Suprapubic skin (tissue), 4 donors: ENCODE data around the gene STK31.
"Not testable (repeated sequence)": the region's sequence is repeated elsewhere in the genome, so short reads cannot be mapped to it uniquely, and the experiment has no call there.

Experiments used
- EP300 ChIP-seq: sonication (generic); formaldehyde crosslinking; IDR thresholded peaks from one replicate; pipeline ENCODE4 v1.6.1; 2017; ENCODE audit warnings: antibody characterized with exemption
- POLR2A ChIP-seq, 2 donors: fragments of 450-650 bp; IDR thresholded peaks; one replicate each; pipeline ENCODE4 v1.6.1; 2017; ENCODE audit warnings: antibody characterized with exemption in 2 of 2, mild to moderate bottlenecking in 2 of 2, moderate library complexity in 2 of 2
- POLR2AphosphoS5 ChIP-seq, 3 donors: sonication (generic); formaldehyde crosslinking; IDR thresholded peaks; one replicate each; pipeline ENCODE4 v1.6.1; 2017; ENCODE audit warnings: antibody characterized with exemption in 3 of 3
- TF ChIP-seq, protein P1 (sequence below), 2 donors: fragments of 200-600 bp in 1 of 2; fragments of 450-650 bp in 1 of 2; sonication (generic) in 1 of 2; IDR thresholded peaks; one replicate each; pipeline ENCODE4 v1.5.1; 2016 to 2019; ENCODE audit warnings: antibody characterized with exemption in 2 of 2, mild to moderate bottlenecking in 1 of 2, moderate library complexity in 1 of 2

DNA sequence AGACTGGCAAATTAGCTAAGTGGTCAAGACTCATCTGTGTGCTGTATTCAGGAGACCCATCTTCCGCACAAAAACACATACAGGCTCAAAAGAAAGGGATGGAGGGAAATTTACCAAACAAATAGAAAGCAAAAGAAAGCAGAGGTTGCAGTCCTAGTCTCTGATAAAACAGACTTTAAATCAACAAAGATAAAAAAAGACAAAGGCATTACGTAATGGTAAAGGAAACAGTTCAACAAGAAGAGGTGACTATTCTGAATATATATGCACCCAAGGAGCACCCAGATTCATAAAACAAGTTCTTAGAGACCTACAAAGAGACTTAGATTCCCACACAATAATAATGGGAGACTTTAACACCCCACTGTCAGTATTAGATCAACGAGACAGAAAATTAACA is 48.8 kb downstream of the STK31 start:
- TF ChIP-seq, protein P1, sequence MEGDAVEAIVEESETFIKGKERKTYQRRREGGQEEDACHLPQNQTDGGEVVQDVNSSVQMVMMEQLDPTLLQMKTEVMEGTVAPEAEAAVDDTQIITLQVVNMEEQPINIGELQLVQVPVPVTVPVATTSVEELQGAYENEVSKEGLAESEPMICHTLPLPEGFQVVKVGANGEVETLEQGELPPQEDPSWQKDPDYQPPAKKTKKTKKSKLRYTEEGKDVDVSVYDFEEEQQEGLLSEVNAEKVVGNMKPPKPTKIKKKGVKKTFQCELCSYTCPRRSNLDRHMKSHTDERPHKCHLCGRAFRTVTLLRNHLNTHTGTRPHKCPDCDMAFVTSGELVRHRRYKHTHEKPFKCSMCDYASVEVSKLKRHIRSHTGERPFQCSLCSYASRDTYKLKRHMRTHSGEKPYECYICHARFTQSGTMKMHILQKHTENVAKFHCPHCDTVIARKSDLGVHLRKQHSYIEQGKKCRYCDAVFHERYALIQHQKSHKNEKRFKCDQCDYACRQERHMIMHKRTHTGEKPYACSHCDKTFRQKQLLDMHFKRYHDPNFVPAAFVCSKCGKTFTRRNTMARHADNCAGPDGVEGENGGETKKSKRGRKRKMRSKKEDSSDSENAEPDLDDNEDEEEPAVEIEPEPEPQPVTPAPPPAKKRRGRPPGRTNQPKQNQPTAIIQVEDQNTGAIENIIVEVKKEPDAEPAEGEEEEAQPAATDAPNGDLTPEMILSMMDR (IDR thresholded peaks at IDR 0.05), result not testable (repeated sequence)
- not testable (repeated sequence) for TF ChIP-seq POLR2AphosphoS5 (IDR thresholded peaks at IDR 0.05); EP300; POLR2A (IDR thresholded peaks at IDR 0.05)
